CD14-positive monocyte (primary cell): ENCODE data around the gene HSD3B2. TPM values are rescaled to one million over a fixed set of nuclear protein-coding genes. Genes with fewer than 3 reads are reported as not detected.

Source experiments
- DNase-seq, 3 donors: peaks; one replicate each; pipeline ENCODE4 v3.0.0-alpha.2; 2011 to 2022
- H2AFZ ChIP-seq: 2 replicates; pipeline ENCODE4 v1.6.0; 2012; ENCODE audit warnings: mild to moderate bottlenecking, low read depth, low read length, inconsistent platforms; ENCODE audit not compliant: insufficient read depth, poor library complexity, severe bottlenecking
- H3K27ac ChIP-seq, 2 donors: 1 replicate in 1 of 2; 2 replicates in 1 of 2; pipeline ENCODE4 v1.5.1; 2012 to 2013; ENCODE audit warnings: low read length in 2 of 2, control low read depth in 1 of 2, inconsistent platforms in 1 of 2, low read depth in 1 of 2, mild to moderate bottlenecking in 1 of 2
- H3K27me3 ChIP-seq, 2 donors: one replicate each; pipeline versions ENCODE4 v1.6.0 to v1.6.1; 2011 to 2013; ENCODE audit warnings: low read length in 2 of 2; ENCODE audit not compliant: control insufficient read depth in 2 of 2, insufficient read depth in 2 of 2
- H3K36me3 ChIP-seq, 2 donors: replicated peaks in 1 of 2; 1 replicate in 1 of 2; 2 replicates in 1 of 2; pipeline versions ENCODE4 v1.5.1 to v1.6.1; 2012 to 2013; ENCODE audit warnings: low read length in 2 of 2, control low read depth in 1 of 2, inconsistent platforms in 1 of 2, mild to moderate bottlenecking in 1 of 2; ENCODE audit not compliant: insufficient read depth in 2 of 2, control insufficient read depth in 1 of 2
- H3K4me1 ChIP-seq, 2 donors: 1 replicate in 1 of 2; 2 replicates in 1 of 2; pipeline versions ENCODE4 v1.5.1 to v1.6.1; 2012 to 2013; ENCODE audit warnings: low read length in 2 of 2, control low read depth in 1 of 2, inconsistent platforms in 1 of 2, mild to moderate bottlenecking in 1 of 2, moderate library complexity in 1 of 2; ENCODE audit not compliant: insufficient read depth in 2 of 2, control insufficient read depth in 1 of 2
- H3K4me2 ChIP-seq: replicated peaks from 2 replicates; pipeline ENCODE3; 2012; ENCODE audit warnings: low read length, moderate library complexity, mild to moderate bottlenecking; ENCODE audit not compliant: poor library complexity, severe bottlenecking; ENCODE audit errors: extremely low read depth
- H3K4me3 ChIP-seq, 3 experiments: fragments of 200-600 bp in 1 of 3; sonication (generic) in 1 of 3; replicated peaks in 1 of 3; 1 replicate in 2 of 3; 2 replicates in 1 of 3; pipeline ENCODE4 v1.5.1; 2011 to 2013; ENCODE audit warnings: low read length in 3 of 3, mild to moderate bottlenecking in 3 of 3, control low read depth in 2 of 3, low read depth in 2 of 3, inconsistent platforms in 1 of 3, moderate library complexity in 1 of 3
- H3K79me2 ChIP-seq: 2 replicates; pipeline ENCODE4 v1.6.0; 2012; ENCODE audit warnings: mild to moderate bottlenecking, control low read depth, inconsistent platforms, low read length, moderate library complexity; ENCODE audit not compliant: insufficient read depth
- H3K9ac ChIP-seq: 2 replicates; pipeline ENCODE4 v1.6.0; 2017; ENCODE audit warnings: low read length, mild to moderate bottlenecking; ENCODE audit not compliant: insufficient read depth, poor library complexity, severe bottlenecking
- H3K9me3 ChIP-seq, 2 donors: replicated peaks in 1 of 2; 1 replicate in 1 of 2; 2 replicates in 1 of 2; pipeline versions ENCODE4 v1.5.1 to v1.6.1; 2012 to 2013; ENCODE audit warnings: low read length in 2 of 2, control low read depth in 1 of 2; ENCODE audit not compliant: control insufficient read depth in 1 of 2, insufficient read depth in 1 of 2
- H4K20me1 ChIP-seq: 2 replicates; pipeline ENCODE4 v1.6.0; 2012; ENCODE audit warnings: mild to moderate bottlenecking, low read length, control low read depth, moderate library complexity; ENCODE audit not compliant: insufficient read depth
- H3K27ac Mint-ChIP-seq, 7 donors: one replicate each; pipeline ENCODE4 v1.8.0; 2020; ENCODE audit warnings: mild to moderate bottlenecking in 7 of 7, mixed read lengths in 7 of 7, moderate library complexity in 6 of 7, inconsistent platforms in 2 of 7
- H3K27me3 Mint-ChIP-seq, 3 donors: one replicate each; pipeline ENCODE4 v1.8.0; 2021 to 2022; ENCODE audit warnings: low read depth in 3 of 3, mild to moderate bottlenecking in 3 of 3, mixed read lengths in 3 of 3, moderate library complexity in 3 of 3, inconsistent platforms in 1 of 3
- H3K36me3 Mint-ChIP-seq, 2 donors: one replicate each; pipeline ENCODE4 v1.8.0; 2020; ENCODE audit warnings: mixed read lengths in 2 of 2, inconsistent platforms in 1 of 2, mild to moderate bottlenecking in 1 of 2
- H3K4me1 Mint-ChIP-seq: one replicate; pipeline ENCODE4 v1.8.0; 2020; ENCODE audit warnings: mild to moderate bottlenecking, mixed read lengths
- H3K4me3 Mint-ChIP-seq, 2 donors: one replicate each; pipeline ENCODE4 v1.8.0; 2020; ENCODE audit warnings: mild to moderate bottlenecking in 2 of 2, mixed read lengths in 2 of 2, moderate library complexity in 1 of 2
- H3K9me3 Mint-ChIP-seq, 7 donors: one replicate each; pipeline ENCODE4 v1.8.0; 2020 to 2022; ENCODE audit warnings: mixed read lengths in 7 of 7, mild to moderate bottlenecking in 6 of 7, moderate library complexity in 6 of 7, inconsistent platforms in 2 of 7
- WGBS: methylation state at CpG from one replicate; pipeline ENCODE4 v1.1.5; 2013; ENCODE audit warnings: missing lambda C conversion rate; ENCODE audit not compliant: insufficient coverage; 5-methylcytosine and 5-hydroxymethylcytosine counted together
- intact Hi-C, 2 donors: fragments of 100-400 bp; cut with micrococcal nuclease; formaldehyde crosslinking; loops; one replicate each; pipeline versions ENCODE4 v1.15.0 to v1.15.1; 2023
- polyA plus RNA-seq, 3 donors: library from polyadenylated mRNA; depleted of rRNA in 1 of 3; unstranded in 2 of 3; stranded (reverse) in 1 of 3; fragments of 300-500 nt in 2 of 3; fragments of >200 nt in 1 of 3; fragmentation: Illumina TruSeq in 2 of 3; gene quantifications; 1 replicate in 2 of 3; 2 replicates in 1 of 3; pipeline ENCODE4 v1.2.3, GENCODE V29; 2012 to 2021
- TF ChIP-seq, protein P1 (sequence below): fragments of 200-600 bp; IDR thresholded peaks from one replicate; pipeline ENCODE4 v1.8.0; 2022; ENCODE audit warnings: antibody characterized with exemption, mild to moderate bottlenecking

The HSD3B2 gene
- polyA plus RNA-seq, 3 donors, result not detected

DNA sequence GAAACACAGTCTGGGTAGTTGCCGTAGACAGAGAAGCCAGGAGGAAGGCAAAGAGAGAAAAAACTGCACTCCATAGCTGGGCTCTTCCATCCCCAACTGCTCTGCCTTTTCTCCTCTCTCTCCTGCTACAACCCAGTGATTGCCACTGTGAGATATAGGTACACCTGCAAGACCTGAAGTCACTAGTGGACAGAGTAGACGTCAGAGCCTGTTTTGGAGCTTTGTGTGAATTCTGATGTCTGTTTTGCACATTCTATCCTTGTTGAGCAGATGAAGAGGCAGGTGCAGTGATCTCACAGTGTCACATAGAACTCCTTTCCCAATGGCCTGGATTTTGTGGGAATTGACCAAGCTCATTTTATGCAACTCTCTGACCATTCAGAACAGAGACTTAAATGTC lies 44.2 kb upstream of the HSD3B2 start:
- Histone ChIP-seq H3K36me3 (no peaks in the 10 kb centered on the region), H3K9me3 (no peaks in the 10 kb centered on the region), H3K9ac (no peak overlapping the region), H2AFZ (no peak overlapping the region), H3K27me3 (no peaks in the 10 kb centered on the region), H3K4me3 (no peak overlapping the region), H4K20me1 (no peaks in the 10 kb centered on the region), H3K4me1 (no peaks in the 10 kb centered on the region), H3K4me2 (no peak overlapping the region), H3K27ac (no peak overlapping the region), H3K79me2 (no peaks in the 10 kb centered on the region)
- Mint-ChIP-seq H3K36me3 (no peaks in the 10 kb centered on the region), H3K4me3 (no peak overlapping the region), H3K27me3 (peaks cover 2 to 14% (median 3%) of the 10 kb centered on the region in 3 donors), H3K9me3 (peaks cover 0 to 2% (median 0%) of the 10 kb centered on the region in 7 donors), H3K27ac (no peak overlapping the region), H3K4me1 (no peaks in the 10 kb centered on the region)
- 90% methylated on average over 2 of the region's 2 CpGs for WGBS
- DNase-seq, result no peak
- TF ChIP-seq, protein P1, sequence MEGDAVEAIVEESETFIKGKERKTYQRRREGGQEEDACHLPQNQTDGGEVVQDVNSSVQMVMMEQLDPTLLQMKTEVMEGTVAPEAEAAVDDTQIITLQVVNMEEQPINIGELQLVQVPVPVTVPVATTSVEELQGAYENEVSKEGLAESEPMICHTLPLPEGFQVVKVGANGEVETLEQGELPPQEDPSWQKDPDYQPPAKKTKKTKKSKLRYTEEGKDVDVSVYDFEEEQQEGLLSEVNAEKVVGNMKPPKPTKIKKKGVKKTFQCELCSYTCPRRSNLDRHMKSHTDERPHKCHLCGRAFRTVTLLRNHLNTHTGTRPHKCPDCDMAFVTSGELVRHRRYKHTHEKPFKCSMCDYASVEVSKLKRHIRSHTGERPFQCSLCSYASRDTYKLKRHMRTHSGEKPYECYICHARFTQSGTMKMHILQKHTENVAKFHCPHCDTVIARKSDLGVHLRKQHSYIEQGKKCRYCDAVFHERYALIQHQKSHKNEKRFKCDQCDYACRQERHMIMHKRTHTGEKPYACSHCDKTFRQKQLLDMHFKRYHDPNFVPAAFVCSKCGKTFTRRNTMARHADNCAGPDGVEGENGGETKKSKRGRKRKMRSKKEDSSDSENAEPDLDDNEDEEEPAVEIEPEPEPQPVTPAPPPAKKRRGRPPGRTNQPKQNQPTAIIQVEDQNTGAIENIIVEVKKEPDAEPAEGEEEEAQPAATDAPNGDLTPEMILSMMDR, result no peak
- intact Hi-C loops, result no loop called here

- DNase-seq, result no peak
- no peaks in the 10 kb centered on the region for H3K36me3 Mint-ChIP-seq
- Histone ChIP-seq H2AFZ (no peak overlapping the region), H3K27me3 (no peaks in the 10 kb centered on the region), H3K9ac (no peak overlapping the region), H4K20me1 (no peaks in the 10 kb centered on the region), H3K4me3 (no peak overlapping the region), H3K27ac (no peak overlapping the region), H3K4me1 (no peaks in the 10 kb centered on the region), H3K79me2 (no peaks in the 10 kb centered on the region), H3K36me3 (no peaks in the 10 kb centered on the region), H3K4me2 (no peak overlapping the region), H3K9me3 (no peaks in the 10 kb centered on the region)
- peaks cover 3 to 12% (median 4%) of the 10 kb centered on the region in 3 donors for H3K27me3 Mint-ChIP-seq
- H3K9me3 Mint-ChIP-seq, result peaks cover 0 to 4% (median 0%) of the 10 kb centered on the region in 7 donors
- H3K27ac Mint-ChIP-seq, result no peak overlapping the region
- no peak overlapping the region for H3K4me3 Mint-ChIP-seq
- no peaks in the 10 kb centered on the region for H3K4me1 Mint-ChIP-seq
- TF ChIP-seq, protein P1, result no peak
- WGBS, result 86% methylated on average over 1 of the region's 2 CpGs
- intact Hi-C loops, result no loop called here
Observed at GRCh38 chr1:119371815-119372214, 43.1 kb upstream of the HSD3B2 start.
